ENCODE measurements around the gene C18orf63.

The C18orf63 gene

DNA sequence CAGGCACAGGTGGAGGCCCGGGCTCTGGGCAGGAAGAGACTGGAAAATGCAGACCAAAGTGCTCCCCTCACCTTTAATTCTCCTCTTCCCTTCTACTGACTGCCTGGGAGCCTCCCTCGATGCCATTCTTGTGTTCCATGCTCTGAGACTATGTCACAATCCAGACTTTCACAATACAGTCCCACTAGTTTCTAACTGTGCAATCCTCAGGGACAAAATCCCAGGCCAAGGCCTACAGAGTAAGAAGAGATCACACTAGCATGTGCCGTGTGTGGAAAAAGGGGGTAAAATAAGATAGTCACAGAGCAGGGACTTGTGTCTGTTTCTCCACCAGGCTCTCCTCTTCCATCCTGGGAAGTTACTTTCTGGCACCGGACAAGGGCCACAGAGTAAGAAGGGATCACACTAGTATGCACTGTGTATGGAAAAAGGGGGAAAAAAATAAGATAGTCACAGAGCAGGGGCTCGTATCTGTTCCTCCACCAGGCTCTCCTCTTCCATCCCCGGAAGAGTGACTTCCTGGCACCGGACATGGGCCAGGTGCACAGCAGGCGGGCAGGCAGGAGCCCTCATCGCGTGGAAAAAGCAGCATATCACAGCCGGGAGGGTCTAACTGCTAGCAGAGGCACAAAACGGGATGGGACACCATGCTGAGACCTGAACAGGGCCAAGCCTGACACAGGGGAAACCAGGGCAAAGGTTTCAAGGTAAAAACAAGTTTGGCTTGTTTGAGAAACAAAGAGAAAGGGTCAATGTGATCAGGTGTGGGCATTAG is 33.5 kb upstream of the C18orf63 start:
- H3K36me3 ChIP-seq (ENCODE audit: low read length) = no peaks in the 10 kb centered on the region
- peaks cover 10% of the 10 kb centered on the region; the same call in 1 of the 2 replicates for H3K79me2 ChIP-seq (ENCODE audit: insufficient read depth, low read length)
- H3K4me3 ChIP-seq (ENCODE audit: insufficient read depth, low read length, poor library complexity, severe bottlenecking) = no peak overlapping the region
- no peak for TF ChIP-seq EZH2phosphoT487 (conservative IDR thresholded peaks at IDR 0.05; ENCODE audit: low read length)
- TF ChIP-seq, protein P1, sequence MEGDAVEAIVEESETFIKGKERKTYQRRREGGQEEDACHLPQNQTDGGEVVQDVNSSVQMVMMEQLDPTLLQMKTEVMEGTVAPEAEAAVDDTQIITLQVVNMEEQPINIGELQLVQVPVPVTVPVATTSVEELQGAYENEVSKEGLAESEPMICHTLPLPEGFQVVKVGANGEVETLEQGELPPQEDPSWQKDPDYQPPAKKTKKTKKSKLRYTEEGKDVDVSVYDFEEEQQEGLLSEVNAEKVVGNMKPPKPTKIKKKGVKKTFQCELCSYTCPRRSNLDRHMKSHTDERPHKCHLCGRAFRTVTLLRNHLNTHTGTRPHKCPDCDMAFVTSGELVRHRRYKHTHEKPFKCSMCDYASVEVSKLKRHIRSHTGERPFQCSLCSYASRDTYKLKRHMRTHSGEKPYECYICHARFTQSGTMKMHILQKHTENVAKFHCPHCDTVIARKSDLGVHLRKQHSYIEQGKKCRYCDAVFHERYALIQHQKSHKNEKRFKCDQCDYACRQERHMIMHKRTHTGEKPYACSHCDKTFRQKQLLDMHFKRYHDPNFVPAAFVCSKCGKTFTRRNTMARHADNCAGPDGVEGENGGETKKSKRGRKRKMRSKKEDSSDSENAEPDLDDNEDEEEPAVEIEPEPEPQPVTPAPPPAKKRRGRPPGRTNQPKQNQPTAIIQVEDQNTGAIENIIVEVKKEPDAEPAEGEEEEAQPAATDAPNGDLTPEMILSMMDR (IDR thresholded peaks at IDR 0.05; ENCODE audit: insufficient read depth, low read length, poor library complexity, severe bottlenecking) = no peak
- H3F3A ChIP-seq (ENCODE audit: insufficient read depth) = no peaks in the 10 kb centered on the region
- no peaks in the 10 kb centered on the region for H3K27me3 ChIP-seq (ENCODE audit: low read length)
- no peaks in the 10 kb centered on the region for H4K20me1 ChIP-seq (ENCODE audit: low read depth, low read length)
- H3K9me3 ChIP-seq (ENCODE audit: insufficient read depth, low read length) = no peaks in the 10 kb centered on the region
- no peaks in the 10 kb centered on the region for H3K9me2 ChIP-seq (replicated peaks; ENCODE audit: insufficient read depth, low read length)
- no peak overlapping the region for H3K4me2 ChIP-seq (ENCODE audit: low read depth, low read length, poor library complexity, severe bottlenecking)
- no peak overlapping the region for H3K27ac ChIP-seq (ENCODE audit: low read depth, low read length)
- H3K9ac ChIP-seq (ENCODE audit: low read length) = no peak overlapping the region
- no peak overlapping the region for H2AFZ ChIP-seq (ENCODE audit: low read depth, low read length, severe bottlenecking)

DNA sequence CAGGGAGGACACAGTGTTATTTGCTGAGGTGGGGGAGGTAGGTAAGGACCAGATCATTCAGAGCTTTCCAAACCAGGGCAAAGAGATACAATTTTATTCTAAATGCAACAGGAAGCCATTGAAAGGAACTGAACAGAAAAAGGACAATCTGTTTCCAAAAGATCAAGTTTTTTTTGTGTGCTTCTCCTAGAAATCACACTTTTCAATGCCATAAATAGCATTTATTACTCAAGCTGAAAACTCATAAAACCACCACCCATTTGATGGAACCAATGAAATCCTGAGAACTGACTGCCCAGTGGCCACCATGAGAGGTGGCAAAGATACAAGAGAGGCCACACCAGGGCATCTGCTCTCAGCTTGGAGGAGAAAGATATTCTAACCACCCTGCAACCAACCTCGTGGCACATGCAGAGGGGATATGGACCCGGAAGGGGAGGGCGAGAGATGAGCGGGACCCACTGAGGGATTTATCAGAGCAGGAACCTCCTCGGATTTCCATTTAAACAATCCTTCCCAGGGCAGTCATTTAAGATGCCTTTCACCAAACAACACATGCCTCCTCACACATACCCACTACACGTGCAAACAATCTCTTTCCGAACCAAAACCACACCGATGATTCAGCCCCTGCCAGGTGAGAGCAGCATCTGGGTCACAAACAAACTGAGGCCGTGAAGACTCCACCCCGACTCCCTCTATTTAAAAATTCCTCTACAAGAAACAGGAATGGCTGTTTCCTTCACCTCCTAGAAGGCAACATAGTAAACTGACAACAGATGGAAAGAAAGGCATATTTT is 32.7 kb upstream of the C18orf63 start:
- Histone ChIP-seq H3K9me2 (replicated peaks; ENCODE audit: insufficient read depth, low read length) (no peaks in the 10 kb centered on the region), H3K9ac (ENCODE audit: low read length) (no peak overlapping the region), H3K79me2 (ENCODE audit: insufficient read depth, low read length) (peaks cover 10% of the 10 kb centered on the region; the same call in 1 of the 2 replicates), H3K4me2 (ENCODE audit: low read depth, low read length, poor library complexity, severe bottlenecking) (no peak overlapping the region), H3F3A (ENCODE audit: insufficient read depth) (no peaks in the 10 kb centered on the region), H2AFZ (ENCODE audit: low read depth, low read length, severe bottlenecking) (no peak overlapping the region), H3K36me3 (ENCODE audit: low read length) (no peaks in the 10 kb centered on the region), H4K20me1 (ENCODE audit: low read depth, low read length) (no peaks in the 10 kb centered on the region), H3K27ac (ENCODE audit: low read depth, low read length) (no peak overlapping the region), H3K27me3 (ENCODE audit: low read length) (no peaks in the 10 kb centered on the region), H3K4me3 (ENCODE audit: insufficient read depth, low read length, poor library complexity, severe bottlenecking) (no peak overlapping the region), H3K9me3 (ENCODE audit: insufficient read depth, low read length) (no peaks in the 10 kb centered on the region)
- no peak for TF ChIP-seq EZH2phosphoT487 (conservative IDR thresholded peaks at IDR 0.05; ENCODE audit: low read length)
- TF ChIP-seq, protein P1 (IDR thresholded peaks at IDR 0.05; ENCODE audit: insufficient read depth, low read length, poor library complexity, severe bottlenecking) = no peak

DNA sequence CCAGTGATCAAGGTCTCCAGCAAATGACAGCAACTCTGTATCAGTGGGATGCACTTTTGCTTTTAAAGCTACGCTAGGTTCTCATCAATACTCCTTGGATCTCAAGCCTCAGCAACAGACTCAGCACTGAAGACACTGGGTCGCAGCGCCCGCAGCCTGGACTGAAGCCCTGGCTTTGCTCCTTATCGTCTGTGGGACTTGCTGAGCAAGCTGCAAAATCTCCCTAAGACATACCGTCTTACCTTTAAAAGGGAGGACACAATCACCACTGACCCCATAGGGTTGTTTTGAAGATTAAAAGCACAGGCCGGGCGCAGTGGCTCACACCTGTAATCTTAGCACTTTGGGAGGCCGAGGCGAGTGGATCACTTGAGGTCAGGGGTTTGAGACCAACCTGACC is 32.0 kb upstream of the C18orf63 start:
- Histone ChIP-seq H3K9me3 (ENCODE audit: insufficient read depth, low read length) (no peaks in the 10 kb centered on the region), H3K27me3 (ENCODE audit: low read length) (no peaks in the 10 kb centered on the region), H2AFZ (ENCODE audit: low read depth, low read length, severe bottlenecking) (no peak overlapping the region), H3K9me2 (replicated peaks; ENCODE audit: insufficient read depth, low read length) (no peaks in the 10 kb centered on the region), H3F3A (ENCODE audit: insufficient read depth) (no peaks in the 10 kb centered on the region), H3K4me3 (ENCODE audit: insufficient read depth, low read length, poor library complexity, severe bottlenecking) (no peak overlapping the region), H4K20me1 (ENCODE audit: low read depth, low read length) (no peaks in the 10 kb centered on the region), H3K9ac (ENCODE audit: low read length) (no peak overlapping the region), H3K79me2 (ENCODE audit: insufficient read depth, low read length) (peaks cover 8% of the 10 kb centered on the region; the same call in 1 of the 2 replicates), H3K4me2 (ENCODE audit: low read depth, low read length, poor library complexity, severe bottlenecking) (no peak overlapping the region), H3K27ac (ENCODE audit: low read depth, low read length) (no peak overlapping the region), H3K36me3 (ENCODE audit: low read length) (no peaks in the 10 kb centered on the region)
- no peak for TF ChIP-seq EZH2phosphoT487 (conservative IDR thresholded peaks at IDR 0.05; ENCODE audit: low read length)
- TF ChIP-seq, protein P1 (IDR thresholded peaks at IDR 0.05; ENCODE audit: insufficient read depth, low read length, poor library complexity, severe bottlenecking) = no peak

Measured in SU-DHL-6 (cell line).